Epithelial cell of umbilical artery (primary cell): ENCODE results near the gene LSS. TPM values are rescaled to one million over a fixed set of nuclear protein-coding genes. Genes with fewer than 3 reads are reported as not detected.

Source experiments
- total RNA-seq: library from RNA; depleted of rRNA; stranded (reverse); fragments of >200 nt; gene quantifications from 2 replicates; pipeline ENCODE4 v1.2.3, GENCODE V29; 2014

The LSS gene
- total RNA-seq = 41.3 and 73.6 TPM in 2 replicates

DNA sequence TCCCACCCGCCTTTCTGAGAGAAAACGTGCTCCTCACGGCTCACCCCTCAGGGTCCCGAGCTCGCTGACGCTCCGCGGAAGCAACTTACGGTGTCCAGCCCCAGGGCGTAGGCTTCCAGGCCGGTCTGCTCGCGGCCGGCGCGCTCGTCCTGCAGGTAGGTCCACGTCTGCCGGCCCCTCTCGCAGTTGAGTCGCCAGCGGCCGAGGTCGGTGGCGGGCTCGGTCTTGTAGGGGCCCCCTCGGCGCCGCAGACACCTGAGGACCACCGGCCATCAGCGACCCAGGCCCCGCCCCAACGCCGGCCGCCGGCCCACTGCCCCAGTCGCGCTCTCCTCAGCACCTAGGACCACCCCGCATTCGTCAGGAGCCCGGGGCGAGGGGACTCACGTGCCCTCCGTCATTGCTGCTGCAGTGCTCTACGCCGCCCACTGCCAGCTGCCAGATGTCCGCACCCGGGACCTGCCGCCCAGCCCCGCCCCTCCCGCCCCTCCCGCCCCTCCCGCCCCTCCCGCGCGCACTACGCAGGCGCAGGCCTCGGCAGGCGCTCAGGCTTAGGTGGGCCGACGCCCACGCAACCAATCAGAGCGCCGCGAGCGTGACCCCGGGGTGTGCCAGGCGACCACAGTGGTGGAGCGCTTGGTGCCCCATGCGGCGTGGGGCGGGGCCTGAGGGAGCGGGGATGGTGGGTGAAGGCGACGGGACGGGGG is at the start of gene LSS:
Gene LSS (minus strand): TSS at position 430 of the 707 bp plus-strand sequence. CDS start 29 bp downstream, at position 401.

DNA sequence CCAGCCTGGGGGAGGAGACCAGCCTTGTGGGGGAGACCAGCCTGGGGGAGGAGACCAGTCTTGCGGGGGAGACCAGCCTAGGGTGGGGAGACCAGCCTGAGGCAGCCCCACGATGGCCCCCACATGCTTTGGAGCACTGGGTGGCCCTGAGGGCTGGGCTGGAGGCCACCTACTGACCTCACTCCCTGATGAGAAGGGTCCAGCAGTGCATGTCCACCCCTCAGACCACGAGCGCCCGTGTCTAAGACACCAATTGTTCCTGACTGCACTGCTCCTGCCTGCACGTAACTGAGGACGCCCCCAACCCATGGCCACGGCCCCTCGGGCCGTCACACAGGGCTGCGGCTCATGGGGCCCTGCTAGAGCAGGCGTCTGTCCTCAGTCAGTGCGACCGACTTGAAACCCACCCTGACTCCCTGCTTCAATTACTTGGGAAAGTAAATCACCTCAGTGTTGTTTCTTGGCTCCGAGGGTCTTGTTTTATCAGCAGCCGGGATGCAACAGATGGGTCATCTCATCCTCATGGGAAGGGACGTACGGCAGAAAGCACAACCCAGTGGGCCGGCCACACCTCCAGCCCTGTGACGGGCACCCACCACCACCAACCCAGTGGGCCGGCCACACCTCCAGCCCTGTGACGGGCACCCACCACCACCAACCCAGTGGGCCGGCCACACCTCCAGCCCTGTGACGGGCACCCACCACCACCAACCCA is 44.5 kb downstream of the LSS start, which contains the start of gene SPATC1L:
Gene SPATC1L (minus strand): TSS at position 550 of the 715 bp plus-strand sequence. CDS start 1,643 bp downstream, outside the sequence.

DNA sequence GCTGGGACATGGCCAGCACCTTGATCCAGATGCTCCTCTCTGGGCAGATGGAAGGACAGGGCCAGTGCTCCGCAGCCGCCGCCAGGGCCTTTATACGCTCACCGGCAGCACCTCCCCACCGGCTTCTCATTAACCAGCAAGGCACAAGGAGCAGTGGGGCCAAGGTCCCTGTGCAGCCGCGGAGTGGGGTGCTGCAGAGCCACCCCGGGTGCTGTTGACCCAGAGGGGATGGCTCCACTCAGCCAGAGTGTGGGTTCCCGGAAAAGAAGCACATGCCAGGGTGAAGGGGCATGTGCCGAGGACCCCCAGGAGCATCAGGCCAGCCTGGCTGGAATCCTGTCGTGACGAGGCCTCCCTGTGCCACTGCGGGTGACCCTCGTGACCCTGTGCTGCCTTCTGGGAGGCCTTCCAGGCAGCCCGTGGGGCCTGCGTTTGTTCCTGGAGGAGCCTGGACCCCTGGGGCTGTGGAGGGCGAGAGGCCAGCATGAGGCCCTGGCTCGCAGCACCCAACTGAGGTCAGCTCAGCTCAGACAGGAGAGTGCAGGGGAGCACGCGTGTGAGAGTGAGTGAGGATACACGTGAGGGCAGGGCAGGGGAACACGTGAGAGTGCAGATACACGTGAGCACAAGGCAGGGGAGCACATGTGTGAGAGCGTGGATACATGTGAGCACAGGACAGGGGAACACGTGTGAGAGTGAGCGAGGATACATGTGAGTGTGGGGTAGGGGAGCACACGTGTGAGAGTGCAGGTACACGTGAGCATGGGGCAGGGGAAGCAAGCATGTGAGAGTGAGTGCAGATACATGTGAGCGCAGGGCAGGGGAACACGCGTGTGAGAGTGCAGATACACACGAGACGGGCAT is 72.8 kb downstream of the LSS start, which contains the start of gene FTCD:
Gene FTCD (minus strand): TSS at position 66 of the 864 bp plus-strand sequence. CDS start 56 bp downstream, at position 10.

Other genes with a start within 250 kb of the LSS start
- gene COL6A1, start 247.0 kb downstream of the LSS start, total RNA-seq = 14.0 and 17.8 TPM in 2 replicates
- 6.5 and 14.0 TPM in 2 replicates for gene COL6A2, start 130.7 kb downstream of the LSS start, total RNA-seq
- gene FTCD, start 73.2 kb downstream of the LSS start, total RNA-seq = not detected in 2 replicates
- gene SPATC1L, start 44.3 kb downstream of the LSS start, total RNA-seq = 4.1 and 7.5 TPM in 2 replicates
- gene MCM3AP, start 56.8 kb upstream of the LSS start, total RNA-seq = 71.4 and 90.6 TPM in 2 replicates
- 5.2 and 6.5 TPM in 2 replicates for gene YBEY, start 57.6 kb upstream of the LSS start, total RNA-seq
- 5.5 and 6.4 TPM in 2 replicates for gene C21orf58, start 95.1 kb upstream of the LSS start, total RNA-seq
- 11.7 and 21.0 TPM in 2 replicates for gene PCNT, start 95.4 kb upstream of the LSS start, total RNA-seq
- gene DIP2A, start 230.1 kb upstream of the LSS start, total RNA-seq = 18.8 and 28.7 TPM in 2 replicates